HEK293 (cell line): ENCODE measurements around the gene MBOAT7.

Experiments
- CTCF ChIA-PET: fragments of 350-600 bp; formaldehyde crosslinking; extraction: SDS; loops from one replicate; lab custom pipeline; 2021; ENCODE audit warnings: antibody characterized with exemption; lab: Yijun Ruan, JAX
- POLR2A ChIA-PET: fragments of 300-600 bp; formaldehyde crosslinking; extraction: SDS; loops from one replicate; lab custom pipeline; 2020; ENCODE audit warnings: antibody characterized with exemption, inconsistent platforms; lab: Yijun Ruan, JAX
- H3K27ac ChIP-seq: fragments of 200-500 bp; sonication (Bioruptor generic); 2 replicates; pipeline ENCODE4 v1.5.1; 2014; ENCODE audit warnings: low read depth, low read length, control low read depth, inconsistent platforms; ENCODE audit errors: extremely low read depth
- H3K36me3 ChIP-seq, 2 experiments: fragments of 200-500 bp in 1 of 2; sonication (Bioruptor generic) in 1 of 2; 1 replicate in 1 of 2; 2 replicates in 1 of 2; pipeline ENCODE4 v1.5.1; 2014 to 2017; ENCODE audit warnings: inconsistent platforms in 2 of 2, low read length in 2 of 2; ENCODE audit not compliant: control insufficient read depth in 2 of 2, insufficient read depth in 1 of 2
- H3K4me1 ChIP-seq: fragments of 200-500 bp; sonication (Bioruptor generic); 2 replicates; pipeline ENCODE4 v1.5.1; 2014; ENCODE audit warnings: mild to moderate bottlenecking, low read length, inconsistent platforms; ENCODE audit not compliant: control insufficient read depth, insufficient read depth
- H3K4me3 ChIP-seq: 2 replicates; pipeline ENCODE4 v1.5.1; 2011; ENCODE audit warnings: low read depth, mild to moderate bottlenecking, control low read depth, low read length, moderate library complexity
- H3K9me3 ChIP-seq: fragments of 200-500 bp; sonication (Bioruptor generic); 2 replicates; pipeline ENCODE4 v1.5.1; 2014; ENCODE audit warnings: low read depth, low read length, inconsistent platforms; ENCODE audit not compliant: control insufficient read depth, insufficient read depth
- BCL6B ChIP-seq: fragments of 450-650 bp; formaldehyde crosslinking; IDR thresholded peaks from 2 replicates; pipeline ENCODE4 v1.5.1; 2017; ENCODE audit warnings: missing biosample characterization, missing genetic modification characterization
- CTCF ChIP-seq: fragments of 450-650 bp; formaldehyde crosslinking; IDR thresholded peaks from 2 replicates; pipeline ENCODE4 v1.5.1; 2016; ENCODE audit warnings: missing biosample characterization, missing genetic modification characterization
- GLIS2 ChIP-seq: fragments of 450-650 bp; formaldehyde crosslinking; IDR thresholded peaks from 2 replicates; pipeline ENCODE4 v1.5.1; 2016; ENCODE audit warnings: missing biosample characterization, missing genetic modification characterization
- ZBTB7A ChIP-seq: fragments of 450-650 bp; formaldehyde crosslinking; IDR thresholded peaks from 2 replicates; pipeline ENCODE4 v1.5.1; 2016; ENCODE audit warnings: low read depth, missing biosample characterization, missing genetic modification characterization
- ZFP69B ChIP-seq: fragments of 450-650 bp; formaldehyde crosslinking; IDR thresholded peaks from 2 replicates; pipeline ENCODE4 v1.5.1; 2016; ENCODE audit warnings: missing biosample characterization, missing genetic modification characterization
- ZNF174 ChIP-seq: fragments of 450-650 bp; formaldehyde crosslinking; IDR thresholded peaks from 2 replicates; pipeline ENCODE4 v1.5.0; 2017; ENCODE audit warnings: missing biosample characterization, mild to moderate bottlenecking, missing genetic modification characterization
- ZNF214 ChIP-seq: fragments of 450-650 bp; formaldehyde crosslinking; IDR thresholded peaks from 2 replicates; pipeline ENCODE4 v1.5.1; 2017; ENCODE audit warnings: missing biosample characterization, mild to moderate bottlenecking, missing genetic modification characterization, borderline replicate concordance
- ZNF221 ChIP-seq: fragments of 450-650 bp; formaldehyde crosslinking; IDR thresholded peaks from 2 replicates; pipeline ENCODE4 v1.5.1; 2017; ENCODE audit warnings: missing biosample characterization, missing genetic modification characterization, borderline replicate concordance
- ZNF280C ChIP-seq: fragments of 450-650 bp; formaldehyde crosslinking; IDR thresholded peaks from 2 replicates; pipeline ENCODE4 v1.5.1; 2016; ENCODE audit warnings: missing biosample characterization, missing genetic modification characterization
- ZNF416 ChIP-seq: fragments of 450-650 bp; formaldehyde crosslinking; IDR thresholded peaks from 2 replicates; pipeline ENCODE4 v1.5.1; 2016; ENCODE audit warnings: missing biosample characterization, missing genetic modification characterization
- ZNF48 ChIP-seq: fragments of 450-650 bp; formaldehyde crosslinking; IDR thresholded peaks from 2 replicates; pipeline ENCODE4 v1.5.1; 2016; ENCODE audit warnings: missing biosample characterization, missing genetic modification characterization
- ZNF530 ChIP-seq: fragments of 450-650 bp; formaldehyde crosslinking; IDR thresholded peaks from 2 replicates; pipeline ENCODE4 v1.5.1; 2016; ENCODE audit warnings: low read depth, missing biosample characterization, missing genetic modification characterization
- ZNF558 ChIP-seq: fragments of 450-650 bp; formaldehyde crosslinking; IDR thresholded peaks from 2 replicates; pipeline ENCODE4 v1.5.1; 2016; ENCODE audit warnings: missing biosample characterization, missing genetic modification characterization
- ZNF560 ChIP-seq: fragments of 450-650 bp; formaldehyde crosslinking; IDR thresholded peaks from 2 replicates; pipeline ENCODE4 v1.5.1; 2017; ENCODE audit warnings: missing biosample characterization, missing genetic modification characterization, borderline replicate concordance
- ZNF639 ChIP-seq: fragments of 450-650 bp; formaldehyde crosslinking; IDR thresholded peaks from 2 replicates; pipeline ENCODE4 v1.5.1; 2016; ENCODE audit warnings: missing biosample characterization, missing genetic modification characterization
- ZNF777 ChIP-seq: fragments of 450-650 bp; formaldehyde crosslinking; IDR thresholded peaks from 2 replicates; pipeline ENCODE4 v1.5.1; 2017; ENCODE audit warnings: missing biosample characterization, missing genetic modification characterization, borderline replicate concordance
- ZXDB ChIP-seq: fragments of 450-650 bp; formaldehyde crosslinking; IDR thresholded peaks from 2 replicates; pipeline ENCODE4 v1.5.1; 2016; ENCODE audit warnings: missing biosample characterization, missing genetic modification characterization

The MBOAT7 gene

GRCh38 chr19:54156953-54157352 lies 32.4 kb downstream of the MBOAT7 start:
- CTCF ChIA-PET: interaction anchor here (0.7 to 0.8 kb wide), 2 partner anchors 8 to 42 kb away, joined by 3 to 5 read pairs; no protein-coding TSS in a partner anchor
- H3K9me3 ChIP-seq: no peaks in the 10 kb centered on the region
- no peak for TF ChIP-seq ZXDB (tag by site-specific recombination)
- TF ChIP-seq ZNF777: no peak
- no peak for TF ChIP-seq ZNF174
- no peak for TF ChIP-seq ZNF416
- TF ChIP-seq ZNF221 (tag by site-specific recombination): no peak
- TF ChIP-seq ZNF48 (tag by site-specific recombination): no peak
- no peak for TF ChIP-seq ZNF639
- TF ChIP-seq ZNF280C (tag by site-specific recombination): no peak
- TF ChIP-seq ZNF558 (tag by site-specific recombination): no peak
- no peak for TF ChIP-seq ZNF560
- no peak for TF ChIP-seq ZFP69B
- no peak for TF ChIP-seq ZBTB7A (tag by site-specific recombination)
- TF ChIP-seq ZNF214: no peak
- TF ChIP-seq, all 188 proteins: peak for 0
- POLR2A ChIA-PET: interaction anchor here (0.6 to 2.7 kb wide), 7 partner anchors 13 to 282 kb away, joined by 3 to 23 read pairs (median 3); partner anchors contain the start of genes CNOT3 and MBOAT7
- Histone ChIP-seq H3K4me3 (no peak overlapping the region), H3K4me1 (peaks cover 4% of the 10 kb centered on the region; the same call in 1 of the 2 replicates), H3K27ac (no peak overlapping the region), H3K36me3 (peaks cover 31 to 59% of the 10 kb centered on the region in 2 experiments)

- no peak overlapping the region for H3K4me3 ChIP-seq
- H3K36me3 ChIP-seq: peaks cover 31 to 64% of the 10 kb centered on the region in 2 experiments
- H3K27ac ChIP-seq: no peak overlapping the region
- H3K9me3 ChIP-seq: no peaks in the 10 kb centered on the region
- POLR2A ChIA-PET: interaction anchor here (0.6 to 2.7 kb wide), 7 partner anchors 13 to 227 kb away, joined by 3 to 23 read pairs (median 3); partner anchors contain the start of genes CNOT3, MBOAT7 and TSEN34
- TF ChIP-seq ZNF530 (tag by site-specific recombination) (no peak), GLIS2 (tag by site-specific recombination) (peak; percentile 41; the same call in 1 of the 2 replicates)
- CTCF ChIA-PET: interaction anchor here (0.7 kb wide), 1 partner anchor 42 kb away, joined by 3 read pairs; no protein-coding TSS in a partner anchor
- peaks cover 4% of the 10 kb centered on the region; the same call in 1 of the 2 replicates for H3K4me1 ChIP-seq
Measured at GRCh38 chr19:54156490-54156889, 32.9 kb downstream of the MBOAT7 start.

GRCh38 chr19:54155694-54156093 lies 33.7 kb downstream of the MBOAT7 start:
- TF ChIP-seq BCL6B (no peak), CTCF (tag by site-specific recombination) (0 out of 2 replicates have a peak, but pooled peaks have one; percentile 11), GLIS2 (tag by site-specific recombination) (0 out of 2 replicates have a peak, but pooled peaks have one; percentile 28)
- CTCF ChIA-PET: interaction anchor here (0.6 kb wide), 1 partner anchor 72 kb away, joined by 4 read pairs; no protein-coding TSS in a partner anchor
- Histone ChIP-seq H3K36me3 (peaks cover 39 to 70% of the 10 kb centered on the region in 2 experiments), H3K9me3 (no peaks in the 10 kb centered on the region), H3K4me1 (peaks cover 4% of the 10 kb centered on the region; the same call in 1 of the 2 replicates), H3K27ac (no peak overlapping the region), H3K4me3 (no peak overlapping the region)
- POLR2A ChIA-PET: interaction anchor here (0.8 to 2.7 kb wide), 4 partner anchors 12 to 35 kb away, joined by 3 to 23 read pairs (median 6); partner anchors contain the start of genes CNOT3, MBOAT7 and TSEN34
